Brain microvascular endothelial cell (primary cell): Measurements from ENCODE around the gene ASB18.

Experiments
- DNase-seq: peaks from one replicate; pipeline ENCODE4 v3.0.0-alpha.2; 2020
- H3K27ac ChIP-seq: fragments of 250-450 bp; sonication (Bioruptor Pico); 2 replicates; pipeline ENCODE4 v1.5.1; 2020; ENCODE audit warnings: mild to moderate bottlenecking, moderate library complexity
- H3K27me3 ChIP-seq: fragments of 250-450 bp; sonication (Bioruptor Pico); replicated peaks from 2 replicates; pipeline ENCODE4 v1.5.1; 2020; ENCODE audit warnings: mild to moderate bottlenecking
- H3K36me3 ChIP-seq: fragments of 250-450 bp; sonication (Bioruptor Pico); replicated peaks from 2 replicates; pipeline ENCODE4 v1.5.1; 2020; ENCODE audit warnings: mild to moderate bottlenecking
- H3K4me3 ChIP-seq: 2 replicates; pipeline ENCODE4 v1.5.1; 2011; ENCODE audit warnings: low read depth, mild to moderate bottlenecking, control low read depth, low read length, moderate library complexity
- in situ Hi-C: cut with HindIII; loops from 2 replicates; pipeline ENCODE4 v1.10.0; 2017; ENCODE audit warnings: low sequenced_read_pairs, low pct_ligation_motif_present
- TF ChIP-seq, protein P1 (sequence below): IDR thresholded peaks from 2 replicates; pipeline ENCODE4 v1.5.1; 2011; ENCODE audit warnings: low read depth, mild to moderate bottlenecking, moderate library complexity, low read length, control low read depth, inconsistent platforms; ENCODE audit errors: missing control alignments

The ASB18 gene

DNA sequence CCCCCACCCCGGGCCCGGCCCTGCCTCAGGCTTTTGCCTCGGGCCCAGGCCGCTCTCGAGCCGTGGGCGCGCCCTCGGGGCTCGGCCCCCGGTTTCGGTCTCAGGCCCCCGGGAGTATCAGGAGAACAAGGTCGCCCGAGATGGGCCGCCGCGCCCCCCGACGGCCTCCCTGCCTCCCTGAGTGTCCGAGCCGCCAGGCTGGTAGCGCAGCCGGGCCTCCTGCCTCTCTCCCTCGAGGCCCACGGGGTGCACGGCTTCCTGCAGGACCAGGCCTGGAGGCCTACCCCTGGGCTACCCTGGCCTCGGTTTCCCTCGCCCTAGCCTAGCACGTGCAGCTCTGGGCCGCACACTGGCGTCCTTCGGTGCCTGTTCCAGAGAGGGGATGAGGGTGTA is 104.4 kb downstream of the ASB18 start:
- H3K4me3 ChIP-seq = no peak overlapping the region
- peaks cover 12% of the 10 kb centered on the region for H3K27me3 ChIP-seq
- in situ Hi-C loops = no loop called here
- no peak overlapping the region for H3K27ac ChIP-seq
- H3K36me3 ChIP-seq = no peaks in the 10 kb centered on the region
- DNase-seq = no peak
- TF ChIP-seq, protein P1, sequence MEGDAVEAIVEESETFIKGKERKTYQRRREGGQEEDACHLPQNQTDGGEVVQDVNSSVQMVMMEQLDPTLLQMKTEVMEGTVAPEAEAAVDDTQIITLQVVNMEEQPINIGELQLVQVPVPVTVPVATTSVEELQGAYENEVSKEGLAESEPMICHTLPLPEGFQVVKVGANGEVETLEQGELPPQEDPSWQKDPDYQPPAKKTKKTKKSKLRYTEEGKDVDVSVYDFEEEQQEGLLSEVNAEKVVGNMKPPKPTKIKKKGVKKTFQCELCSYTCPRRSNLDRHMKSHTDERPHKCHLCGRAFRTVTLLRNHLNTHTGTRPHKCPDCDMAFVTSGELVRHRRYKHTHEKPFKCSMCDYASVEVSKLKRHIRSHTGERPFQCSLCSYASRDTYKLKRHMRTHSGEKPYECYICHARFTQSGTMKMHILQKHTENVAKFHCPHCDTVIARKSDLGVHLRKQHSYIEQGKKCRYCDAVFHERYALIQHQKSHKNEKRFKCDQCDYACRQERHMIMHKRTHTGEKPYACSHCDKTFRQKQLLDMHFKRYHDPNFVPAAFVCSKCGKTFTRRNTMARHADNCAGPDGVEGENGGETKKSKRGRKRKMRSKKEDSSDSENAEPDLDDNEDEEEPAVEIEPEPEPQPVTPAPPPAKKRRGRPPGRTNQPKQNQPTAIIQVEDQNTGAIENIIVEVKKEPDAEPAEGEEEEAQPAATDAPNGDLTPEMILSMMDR = no peak

DNA sequence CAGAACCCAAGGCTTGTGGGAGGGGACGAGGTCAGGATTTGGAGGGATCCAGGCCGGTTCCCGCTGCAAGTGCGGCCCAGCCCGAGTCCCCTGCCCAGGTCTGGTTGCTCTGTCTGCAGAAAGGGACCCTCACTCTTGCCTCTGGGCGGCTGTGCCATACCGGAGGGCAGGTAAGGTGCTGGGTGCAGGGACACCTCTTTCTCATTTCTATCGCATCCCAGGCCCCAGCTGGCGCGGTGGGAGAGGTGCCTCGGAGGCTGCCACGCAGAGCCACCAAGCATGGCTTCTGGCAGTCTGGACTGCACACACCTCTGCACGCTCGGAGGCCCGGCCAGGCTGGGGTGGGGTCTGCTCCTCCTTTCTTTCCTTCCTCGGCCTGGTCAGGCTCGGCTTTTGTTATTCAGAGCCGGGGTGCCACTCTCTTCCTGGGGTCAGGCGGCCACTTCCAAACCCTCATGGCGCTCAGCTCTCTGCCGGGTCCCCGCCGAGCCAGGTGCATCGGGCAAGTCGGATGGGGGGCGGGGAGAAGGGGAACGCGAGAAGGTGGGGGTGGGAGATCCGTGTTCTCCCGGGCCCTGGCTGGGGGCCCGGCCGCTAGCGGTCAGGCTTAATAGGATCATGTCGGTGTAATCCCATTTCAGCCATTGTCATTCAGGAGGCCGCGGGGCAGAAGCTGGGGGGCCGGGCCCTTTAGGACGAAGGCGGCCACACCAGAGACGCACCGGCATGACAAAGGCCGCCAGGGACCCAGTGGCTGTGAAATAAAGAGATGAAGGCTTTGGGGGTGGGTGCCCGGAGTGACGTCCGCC is 105.0 kb downstream of the ASB18 start:
- peaks cover 9% of the 10 kb centered on the region for H3K27me3 ChIP-seq
- TF ChIP-seq, protein P1 = no peak
- in situ Hi-C loops = no loop called here
- H3K4me3 ChIP-seq = no peak overlapping the region
- H3K36me3 ChIP-seq = no peaks in the 10 kb centered on the region
- no peak for DNase-seq
- no peak overlapping the region for H3K27ac ChIP-seq

DNA sequence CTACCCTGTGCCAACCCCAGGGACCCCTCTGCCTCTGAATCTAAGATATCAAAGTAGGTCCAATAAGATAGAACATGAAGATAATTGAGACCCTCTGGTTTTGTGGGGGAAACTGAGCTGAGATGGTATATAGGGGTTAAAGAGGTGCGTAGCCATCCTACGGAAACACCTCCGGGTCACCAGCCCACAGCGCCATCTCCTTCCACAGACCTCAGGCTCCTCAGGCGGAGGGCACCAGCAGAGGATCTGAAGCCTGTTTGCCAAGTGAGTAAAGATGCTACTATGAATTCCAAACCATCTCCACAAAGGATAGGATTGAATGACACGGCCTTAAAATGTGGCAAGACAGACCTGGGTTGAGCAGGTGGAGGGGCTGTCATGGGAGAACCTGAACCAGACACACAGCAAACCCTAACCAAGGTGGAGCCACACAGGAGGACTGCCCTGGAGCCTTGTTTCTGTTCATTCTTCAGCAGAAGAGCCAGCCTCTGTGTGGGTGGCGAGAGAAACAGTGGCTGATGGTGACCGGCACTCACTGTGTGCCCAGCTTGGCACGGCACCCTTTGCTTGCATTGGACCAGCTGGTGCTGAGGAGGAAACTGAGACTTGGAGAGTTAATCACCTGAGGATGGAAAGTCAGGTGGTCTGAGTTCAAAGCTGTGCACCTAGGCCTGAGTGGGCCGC is 106.2 kb downstream of the ASB18 start:
- in situ Hi-C loops = no loop called here
- Histone ChIP-seq H3K36me3 (no peaks in the 10 kb centered on the region), H3K4me3 (no peak overlapping the region), H3K27me3 (peaks cover 2% of the 10 kb centered on the region), H3K27ac (no peak overlapping the region)
- DNase-seq = no peak
- TF ChIP-seq, protein P1 = no peak

DNA sequence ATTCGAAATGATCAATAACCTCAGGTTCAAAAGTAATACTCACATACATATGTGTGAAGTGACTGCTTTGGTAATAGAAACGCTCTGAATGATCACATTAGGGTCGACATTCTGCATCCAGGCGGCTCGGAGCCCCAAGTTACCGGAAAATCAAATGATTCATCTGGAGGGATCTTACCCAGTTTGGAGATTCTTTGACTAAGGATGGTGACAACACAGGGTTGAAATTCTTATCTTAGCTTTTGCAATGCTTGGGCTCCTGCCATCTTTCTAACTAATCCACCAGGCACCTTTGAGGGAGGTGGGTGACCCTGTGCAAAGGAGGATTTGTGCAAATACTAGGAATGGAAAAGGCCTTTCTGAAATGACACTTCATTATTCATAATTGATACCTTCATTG is 106.8 kb downstream of the ASB18 start:
- in situ Hi-C loops = no loop called here
- TF ChIP-seq, protein P1 = no peak
- peaks cover 2% of the 10 kb centered on the region for H3K27me3 ChIP-seq

DNA sequence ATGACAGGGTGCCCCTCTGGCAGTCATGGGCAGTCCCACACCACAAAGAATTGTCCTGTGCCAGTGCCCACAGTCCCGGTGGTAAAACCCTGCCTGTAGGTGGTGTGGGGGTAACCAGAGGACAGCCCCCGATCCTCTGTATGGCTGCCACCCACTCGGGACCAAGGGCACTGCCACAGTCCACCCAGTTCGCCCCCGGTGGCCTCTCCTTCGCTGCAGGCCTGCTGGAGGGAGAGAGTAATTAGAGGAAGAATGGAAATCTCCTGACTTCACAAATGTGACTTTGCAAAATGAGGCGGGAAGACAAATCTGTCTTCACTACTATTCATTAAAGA is 107.4 kb downstream of the ASB18 start:
- no peak for DNase-seq
- Histone ChIP-seq H3K4me3 (no peak overlapping the region), H3K27ac (no peak overlapping the region), H3K27me3 (peaks cover 2% of the 10 kb centered on the region), H3K36me3 (no peaks in the 10 kb centered on the region)
- TF ChIP-seq, protein P1 = no peak
- in situ Hi-C loops = no loop called here

More for the DNA sequence above, 106.8 kb downstream of the ASB18 start:
- H3K27ac ChIP-seq = no peak overlapping the region
- no peak for DNase-seq
- no peak overlapping the region for H3K4me3 ChIP-seq
- H3K36me3 ChIP-seq = no peaks in the 10 kb centered on the region
